ENCODE data around the gene WDR20. TPM values are rescaled to one million over a fixed set of nuclear protein-coding genes. Genes with fewer than 3 reads are reported as not detected.

The WDR20 gene
- total RNA-seq, 1 donor, result 15.6 TPM

DNA sequence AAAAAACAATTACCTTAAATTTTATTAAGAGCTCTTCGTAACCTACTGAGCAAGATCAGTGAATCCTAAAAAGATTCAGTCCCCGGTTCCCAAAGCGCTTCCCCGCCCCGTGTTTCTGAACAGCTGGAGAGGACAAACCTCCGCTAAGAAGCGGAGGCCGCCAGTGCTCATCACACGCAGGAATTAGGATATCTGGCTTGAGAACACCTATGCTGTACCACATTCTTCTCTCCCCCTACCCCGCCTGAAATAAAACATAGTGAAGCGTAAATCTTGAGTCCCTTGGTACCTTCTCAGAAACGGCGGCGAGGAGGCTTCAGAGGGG is 774 bp upstream of the WDR20 start:
- no peak for DNase-seq (ENCODE audit: insufficient read length, low spot score, missing footprints)
- H2AFZ ChIP-seq (ENCODE audit: low read length), result peak overlapping the region; percentile 95
- peak overlapping the region; percentile 86 for H3K4me3 ChIP-seq (ENCODE audit: insufficient read depth, low read length)
- H3K9me3 ChIP-seq (ENCODE audit: low read depth, low read length), result no peaks in the 10 kb centered on the region
- peaks cover 4% of the 10 kb centered on the region for H3K36me3 ChIP-seq (ENCODE audit: insufficient read depth, low read length)
- H3K79me2 ChIP-seq (ENCODE audit: insufficient read depth, low read length), result peaks cover 41% of the 10 kb centered on the region
- H3K27me3 ChIP-seq (ENCODE audit: insufficient read depth, low read length), result no peaks in the 10 kb centered on the region
- H4K20me1 ChIP-seq (ENCODE audit: insufficient read depth, low read length), result peaks cover 25% of the 10 kb centered on the region
- TF ChIP-seq CTCF (IDR thresholded peaks at IDR 0.05; ENCODE audit: extremely low read depth, low read depth, low read length), result no peak
- peak overlapping the region; percentile 99 for H3K4me2 ChIP-seq (ENCODE audit: insufficient read depth, low read length)
- peaks cover 19% of the 10 kb centered on the region for H3K4me1 ChIP-seq (ENCODE audit: insufficient read depth, low read length)
- H3K27ac ChIP-seq (ENCODE audit: low read depth, low read length), result no peak overlapping the region

- peak; percentile 89 for DNase-seq (ENCODE audit: insufficient read length, low spot score, missing footprints)
- H3K36me3 ChIP-seq (ENCODE audit: insufficient read depth, low read length), result peaks cover 4% of the 10 kb centered on the region
- peaks cover 19% of the 10 kb centered on the region for H3K4me1 ChIP-seq (ENCODE audit: insufficient read depth, low read length)
- H4K20me1 ChIP-seq (ENCODE audit: insufficient read depth, low read length), result peaks cover 31% of the 10 kb centered on the region
- H3K4me2 ChIP-seq (ENCODE audit: insufficient read depth, low read length), result peak overlapping the region; percentile 99
- peak overlapping the region; percentile 86 for H3K4me3 ChIP-seq (ENCODE audit: insufficient read depth, low read length)
- no peaks in the 10 kb centered on the region for H3K9me3 ChIP-seq (ENCODE audit: low read depth, low read length)
- peak overlapping the region; percentile 81 for H3K27ac ChIP-seq (ENCODE audit: low read depth, low read length)
- no peaks in the 10 kb centered on the region for H3K27me3 ChIP-seq (ENCODE audit: insufficient read depth, low read length)
- peak overlapping the region; percentile 97 for H2AFZ ChIP-seq (ENCODE audit: low read length)
- TF ChIP-seq CTCF (IDR thresholded peaks at IDR 0.05; ENCODE audit: extremely low read depth, low read depth, low read length), result no peak
- H3K79me2 ChIP-seq (ENCODE audit: insufficient read depth, low read length), result peaks cover 54% of the 10 kb centered on the region
Observed at GRCh38 chr14:102140027-102140749, 491 bp downstream of the WDR20 start.

- peak; percentile 31 for DNase-seq (ENCODE audit: insufficient read length, low spot score, missing footprints)
- Histone ChIP-seq H3K79me2 (ENCODE audit: insufficient read depth, low read length) (peaks cover 59% of the 10 kb centered on the region), H3K27me3 (ENCODE audit: insufficient read depth, low read length) (no peaks in the 10 kb centered on the region), H3K4me1 (ENCODE audit: insufficient read depth, low read length) (peaks cover 19% of the 10 kb centered on the region), H4K20me1 (ENCODE audit: insufficient read depth, low read length) (peaks cover 34% of the 10 kb centered on the region), H3K27ac (ENCODE audit: low read depth, low read length) (peak overlapping the region; percentile 81), H3K4me3 (ENCODE audit: insufficient read depth, low read length) (peak overlapping the region; percentile 86), H2AFZ (ENCODE audit: low read length) (peak overlapping the region; percentile 97), H3K4me2 (ENCODE audit: insufficient read depth, low read length) (peak overlapping the region; percentile 99), H3K9me3 (ENCODE audit: low read depth, low read length) (no peaks in the 10 kb centered on the region), H3K36me3 (ENCODE audit: insufficient read depth, low read length) (peaks cover 4% of the 10 kb centered on the region)
- TF ChIP-seq CTCF (IDR thresholded peaks at IDR 0.05; ENCODE audit: extremely low read depth, low read depth, low read length), result no peak
Observed at GRCh38 chr14:102140750-102141145, 1.1 kb downstream of the WDR20 start.

DNA sequence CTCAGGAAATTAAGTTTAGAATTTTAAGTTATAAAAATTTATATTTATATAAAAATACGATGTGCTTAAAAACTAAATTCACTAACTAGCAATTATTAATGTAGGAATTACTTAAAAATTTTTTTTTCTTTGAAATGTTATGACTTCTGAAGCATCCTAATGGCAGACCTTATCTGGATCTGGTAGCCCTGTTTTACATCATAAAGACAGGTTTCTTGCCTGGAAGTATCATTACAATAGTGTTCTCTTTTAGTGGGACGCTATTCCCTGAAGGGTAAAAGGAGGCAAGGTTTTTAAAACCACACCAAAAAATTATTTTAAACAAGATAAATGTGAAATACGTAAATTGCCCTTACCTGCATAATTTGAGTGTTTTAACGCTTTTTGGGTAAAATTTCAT is 2.1 kb downstream of the WDR20 start:
- Histone ChIP-seq H4K20me1 (ENCODE audit: insufficient read depth, low read length) (peaks cover 38% of the 10 kb centered on the region), H2AFZ (ENCODE audit: low read length) (no peak overlapping the region), H3K27me3 (ENCODE audit: insufficient read depth, low read length) (no peaks in the 10 kb centered on the region), H3K4me1 (ENCODE audit: insufficient read depth, low read length) (peaks cover 19% of the 10 kb centered on the region), H3K27ac (ENCODE audit: low read depth, low read length) (no peak overlapping the region), H3K4me2 (ENCODE audit: insufficient read depth, low read length) (peak overlapping the region; percentile 99), H3K4me3 (ENCODE audit: insufficient read depth, low read length) (no peak overlapping the region), H3K36me3 (ENCODE audit: insufficient read depth, low read length) (peaks cover 4% of the 10 kb centered on the region), H3K79me2 (ENCODE audit: insufficient read depth, low read length) (peaks cover 70% of the 10 kb centered on the region), H3K9me3 (ENCODE audit: low read depth, low read length) (no peaks in the 10 kb centered on the region)
- no peak for DNase-seq (ENCODE audit: insufficient read length, low spot score, missing footprints)
- TF ChIP-seq CTCF (IDR thresholded peaks at IDR 0.05; ENCODE audit: extremely low read depth, low read depth, low read length), result no peak

All from osteoblast (primary cell).